NCI-H1105 (cell line): ENCODE data around the gene MTFP1.
"Not testable (repeated sequence)": the region's sequence is repeated elsewhere in the genome, so short reads cannot be mapped to it uniquely, and the experiment has no call there.

Experiments used
- DNase-seq: peaks from one replicate; lab custom pipeline; 2025; lab: John Stamatoyannopoulos, UW

Gene MTFP1

DNA sequence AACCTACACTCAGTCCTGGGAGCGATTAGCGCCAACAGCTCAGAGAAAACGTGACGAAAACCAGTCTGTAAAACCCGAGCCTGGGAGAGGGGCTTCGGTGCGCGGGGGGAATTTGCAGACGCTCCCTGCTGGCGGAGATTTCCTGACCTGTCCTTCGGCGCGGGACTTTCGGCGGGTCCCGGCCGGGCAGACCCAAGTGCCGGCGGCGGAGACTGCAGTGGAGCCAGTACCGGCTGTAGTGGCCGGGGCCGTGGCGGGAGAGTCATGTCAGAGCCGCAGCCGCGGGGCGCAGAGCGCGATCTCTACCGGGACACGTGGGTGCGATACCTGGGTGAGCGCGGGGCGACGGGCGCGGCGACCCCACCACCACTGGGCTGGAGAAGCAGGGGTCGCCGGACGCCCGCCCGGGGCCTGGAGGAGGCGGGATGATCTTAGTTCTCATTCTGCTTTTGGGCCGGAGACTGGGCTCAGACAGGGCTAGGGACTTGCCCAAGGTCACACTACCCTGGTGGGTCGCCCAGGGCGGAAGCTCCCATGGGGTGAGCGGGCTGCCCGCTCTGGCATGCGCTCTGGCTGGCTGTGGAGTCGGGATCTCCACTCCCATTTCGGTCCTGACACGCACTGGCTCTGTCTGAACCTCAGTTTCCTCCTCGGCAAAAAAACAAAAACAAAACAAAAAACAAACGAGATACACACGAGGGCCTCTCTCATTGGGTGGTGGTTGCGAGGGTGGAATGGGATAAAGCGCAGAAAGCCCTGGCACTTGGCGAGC is at the start of gene MTFP1:
Gene MTFP1 (plus strand): TSS at position 153 of the 772 bp plus-strand sequence. CDS start 112 bp downstream, at position 265.
- no peak for DNase-seq

DNA sequence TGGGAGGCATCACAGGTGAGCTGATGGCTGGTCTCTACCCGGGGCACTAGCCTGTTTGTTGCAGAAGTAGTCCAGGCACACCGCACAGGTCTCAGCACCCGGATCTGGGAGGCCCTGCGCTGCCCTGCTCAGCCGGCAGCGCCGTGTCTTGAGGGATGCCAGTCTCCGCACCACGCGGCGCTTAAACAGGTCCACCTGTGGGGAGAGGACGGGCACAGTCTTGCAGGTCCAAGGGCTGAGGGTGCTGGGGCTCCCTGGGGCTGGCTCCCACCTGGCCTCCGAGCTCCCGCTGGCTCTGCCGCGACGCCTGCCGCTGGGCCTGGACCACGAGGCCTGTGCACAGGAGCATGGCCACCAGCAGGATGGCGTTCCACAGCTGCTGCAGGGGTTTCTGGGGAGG is 45.6 kb upstream of the MTFP1 start:
- DNase-seq: no peak

GRCh38 chr22:30381264-30381663 is 44.3 kb upstream of the MTFP1 start:
- no peak for DNase-seq

- no peak for DNase-seq
These were observed 43.2 kb upstream of the MTFP1 start for GRCh38 chr22:30382340-30382739.

GRCh38 chr22:30383061-30383460 is 42.5 kb upstream of the MTFP1 start:
- no peak for DNase-seq

GRCh38 chr22:30385942-30386341 is 39.6 kb upstream of the MTFP1 start:
- DNase-seq: no peak

- DNase-seq: no peak
These were observed 39.0 kb upstream of the MTFP1 start for GRCh38 chr22:30386608-30386959.

- peak; percentile 68 for DNase-seq
These were observed 38.4 kb upstream of the MTFP1 start, which contains the start of gene RNF215 for GRCh38 chr22:30386960-30387827. Gene RNF215, minus strand, starts transcription at chr22:30387411. Its CDS starts 98 bp downstream, at chr22:30387313.

DNA sequence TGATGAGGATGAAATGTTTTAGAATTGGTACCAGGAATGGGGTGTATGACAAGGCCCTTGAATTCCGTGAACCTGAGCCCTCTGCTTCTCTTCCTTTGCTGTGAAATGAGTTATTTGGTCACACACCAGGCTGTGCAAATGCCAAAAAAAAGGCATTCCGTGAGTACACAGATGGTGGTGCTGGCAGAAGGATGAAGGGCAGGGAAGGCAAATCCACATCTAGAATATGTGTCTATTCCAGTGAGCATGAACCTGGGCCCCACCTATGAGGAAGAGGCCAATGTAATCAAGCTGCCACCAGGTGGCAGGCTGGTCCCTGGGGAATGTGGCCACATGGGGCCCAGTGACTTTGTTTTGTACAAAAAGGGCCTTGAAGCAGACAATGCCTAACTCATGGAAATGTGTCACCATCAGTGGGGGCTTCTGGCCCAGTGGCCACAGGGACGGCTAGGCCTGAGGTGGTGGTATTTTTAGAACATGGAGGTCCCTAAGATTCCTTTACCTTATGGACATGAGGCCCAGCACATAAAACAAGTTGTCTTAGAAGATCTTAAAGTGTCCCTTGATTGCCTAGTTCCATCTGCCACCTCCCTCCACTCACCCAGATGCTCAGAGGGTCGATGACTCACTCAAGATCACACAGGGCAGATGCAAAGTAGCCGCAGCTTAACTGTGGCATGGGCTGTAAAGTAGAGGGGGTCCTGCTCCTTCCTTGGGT is 34.4 kb upstream of the MTFP1 start:
- peak; percentile 51 for DNase-seq

GRCh38 chr22:30392661-30393321 is 32.8 kb upstream of the MTFP1 start:
- DNase-seq: no peak

DNA sequence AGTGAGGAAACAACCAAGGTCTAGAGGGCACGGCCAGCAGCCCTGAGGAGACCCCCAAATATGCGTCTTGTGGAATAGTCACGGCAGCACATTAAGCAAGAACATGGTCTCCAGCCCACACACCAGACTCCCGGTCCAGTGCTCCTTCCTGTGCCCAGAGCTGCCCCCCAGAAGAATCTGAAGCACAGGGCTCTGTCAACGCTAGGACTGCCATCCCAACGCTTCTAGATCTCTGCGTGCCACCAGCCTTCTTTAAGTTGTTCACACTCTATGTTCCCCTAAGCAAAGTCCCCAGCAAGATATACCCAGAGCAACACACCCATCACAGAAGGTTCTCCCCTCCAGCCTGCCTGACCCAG is 32.3 kb upstream of the MTFP1 start:
- DNase-seq: no peak

DNA sequence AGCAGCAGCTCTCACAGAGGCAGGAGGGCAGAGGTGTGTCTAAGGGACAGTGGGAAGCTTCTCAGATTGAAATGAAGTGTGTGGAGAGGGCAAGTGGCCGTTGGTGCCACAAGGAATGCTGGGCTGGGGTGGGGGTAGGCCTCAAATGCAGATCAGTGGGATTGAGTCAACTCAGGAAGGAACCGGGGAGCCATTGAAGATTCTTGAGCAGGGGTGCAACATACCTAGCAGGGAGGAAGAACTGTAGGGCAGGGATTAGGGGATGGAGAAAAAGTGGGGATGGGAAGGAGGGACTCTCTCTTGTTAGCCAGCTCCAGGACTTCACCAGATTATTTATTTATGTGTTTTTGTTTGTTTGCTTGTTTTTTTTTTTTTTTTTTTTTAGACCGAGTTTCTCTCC is 31.7 kb upstream of the MTFP1 start:
- no peak for DNase-seq

- peak; percentile 20 for DNase-seq
These were observed 28.5 kb upstream of the MTFP1 start, which contains the start of gene SEC14L2 for GRCh38 chr22:30396871-30397655. Gene SEC14L2, plus strand, starts transcription at chr22:30397018. Its CDS starts 99 bp downstream, at chr22:30397117.

DNA sequence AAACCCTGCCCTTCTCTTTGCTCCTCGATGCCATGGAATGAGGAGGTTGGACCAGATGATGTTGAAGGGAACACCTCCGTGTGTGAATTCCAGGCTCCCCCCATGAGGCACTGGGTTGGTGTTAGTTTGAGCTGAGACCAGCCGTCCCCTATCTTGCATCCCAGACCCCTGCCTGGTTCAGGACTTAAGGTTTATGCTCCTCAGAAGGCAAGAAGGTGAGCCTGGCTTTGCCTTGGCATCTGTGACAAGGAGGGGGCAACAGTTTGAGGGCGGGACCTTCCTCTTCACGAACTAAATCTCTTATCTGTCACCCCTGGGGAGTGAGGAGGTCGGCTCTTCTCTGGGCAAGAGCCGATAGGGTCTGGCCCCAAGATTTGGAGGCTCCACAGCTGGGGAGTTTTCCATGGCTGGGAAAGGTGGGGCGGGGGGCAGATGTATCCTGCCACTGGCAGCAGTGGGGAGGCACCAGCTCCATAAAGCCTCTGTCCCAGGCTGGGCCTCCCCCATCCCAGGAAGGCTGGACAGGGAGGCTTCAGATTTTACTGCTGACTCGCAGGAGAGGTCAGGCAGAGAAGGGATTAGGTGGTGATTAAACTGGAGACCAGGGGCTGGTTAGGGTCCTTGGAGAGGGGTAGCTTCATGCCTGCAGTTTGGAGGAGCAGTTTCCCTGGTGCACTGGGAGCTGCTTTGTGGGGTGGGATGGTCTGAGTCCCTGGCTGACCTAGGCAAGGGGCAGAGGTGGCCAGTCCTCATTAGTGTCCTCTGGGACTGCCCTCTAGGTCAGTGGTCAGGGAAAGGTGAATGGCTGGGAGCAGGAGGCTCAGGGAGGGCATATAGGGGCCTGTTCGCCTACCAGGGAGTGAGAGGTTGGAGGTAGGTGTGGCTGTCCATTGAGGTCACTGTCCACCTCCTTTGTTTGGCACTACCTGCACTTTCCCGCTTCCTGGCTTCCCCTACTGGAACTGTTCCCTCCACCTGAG is 27.6 kb upstream of the MTFP1 start:
- DNase-seq: no peak

- no peak for DNase-seq
These were observed 26.6 kb upstream of the MTFP1 start for GRCh38 chr22:30398685-30399680.

GRCh38 chr22:30399718-30400117 is 25.9 kb upstream of the MTFP1 start:
- no peak for DNase-seq

GRCh38 chr22:30400159-30400558 is 25.4 kb upstream of the MTFP1 start:
- no peak for DNase-seq

- not testable (repeated sequence) for DNase-seq
These were observed 24.5 kb upstream of the MTFP1 start for GRCh38 chr22:30401024-30401423.
